Calu3 (cell line): ENCODE measurements around the gene UCP2. TPM values are rescaled to one million over a fixed set of nuclear protein-coding genes. Genes with fewer than 3 reads are reported as not detected.

Experiments used
- BruUV-seq: library from RNA; stranded (reverse); fragments of 400-500 nt; replicated peaks from 2 replicates; lab custom pipeline; 2021; lab: Mats Ljungman, UMichigan
- CTCF ChIA-PET: fragments of 300-600 bp; sonication (Branson Sonifier 250); formaldehyde crosslinking; loops from one replicate; lab custom pipeline; 2022; ENCODE audit warnings: antibody characterized with exemption; lab: Charles Lee
- DNase-seq: peaks from one replicate; pipeline ENCODE4 v3.0.0; 2022
- H3K27ac Mint-ChIP-seq: one replicate; pipeline ENCODE4 v1.8.0; 2022; ENCODE audit warnings: mixed read lengths; ENCODE audit not compliant: unreplicated experiment
- H3K27me3 Mint-ChIP-seq: one replicate; pipeline ENCODE4 v1.8.0; 2022; ENCODE audit warnings: mixed read lengths; ENCODE audit not compliant: unreplicated experiment
- H3K36me3 Mint-ChIP-seq: one replicate; pipeline ENCODE4 v1.8.0; 2022; ENCODE audit warnings: mild to moderate bottlenecking, moderate library complexity, mixed read lengths; ENCODE audit not compliant: insufficient read depth, unreplicated experiment
- H3K4me1 Mint-ChIP-seq: one replicate; pipeline ENCODE4 v1.8.0; 2022; ENCODE audit warnings: mild to moderate bottlenecking, low read depth, mixed read lengths; ENCODE audit not compliant: unreplicated experiment
- H3K4me3 Mint-ChIP-seq: one replicate; pipeline ENCODE4 v1.8.0; 2022; ENCODE audit warnings: mild to moderate bottlenecking, low read depth, moderate library complexity, mixed read lengths; ENCODE audit not compliant: unreplicated experiment
- H3K9me3 Mint-ChIP-seq: one replicate; pipeline ENCODE4 v1.8.0; 2022; ENCODE audit warnings: low read depth, mixed read lengths; ENCODE audit not compliant: unreplicated experiment
- CTCF ChIP-seq: fragments of 200-600 bp; IDR thresholded peaks from one replicate; pipeline ENCODE4 v1.8.0; 2022; ENCODE audit warnings: antibody characterized with exemption; ENCODE audit not compliant: unreplicated experiment
- intact Hi-C: fragments of 100-400 bp; cut with micrococcal nuclease; formaldehyde crosslinking; loops from one replicate; pipeline ENCODE4 v1.10.0; 2022; ENCODE audit not compliant: unreplicated experiment
- total RNA-seq: library from RNA; stranded (reverse); gene quantifications from 2 replicates; pipeline ENCODE4 v1.2.3, GENCODE V29; 2022

UCP2 gene
- total RNA-seq, 1 experiment from 2014 or later: 14.7 TPM

- TF ChIP-seq CTCF: no peak
- Mint-ChIP-seq H3K27ac (no peak overlapping the region), H3K36me3 (peaks cover 9% of the 10 kb centered on the region), H3K9me3 (no peaks in the 10 kb centered on the region), H3K4me3 (no peak overlapping the region), H3K4me1 (no peaks in the 10 kb centered on the region), H3K27me3 (no peaks in the 10 kb centered on the region)
- no TSS peak for BruUV-seq
- DNase-seq: no peak
- intact Hi-C loops: no loop called here
- CTCF ChIA-PET: interaction anchor here (0.6 kb wide), 1 partner anchor 62 kb away, joined by 4 read pairs; no protein-coding TSS in a partner anchor
Observed at GRCh38 chr11:73975479-73975757, 7.2 kb downstream of the UCP2 start.

- Mint-ChIP-seq H3K9me3 (no peaks in the 10 kb centered on the region), H3K4me3 (no peak overlapping the region), H3K36me3 (peaks cover 5% of the 10 kb centered on the region), H3K27me3 (no peaks in the 10 kb centered on the region), H3K4me1 (no peaks in the 10 kb centered on the region), H3K27ac (no peak overlapping the region)
- intact Hi-C loops: no loop called here
- DNase-seq: no peak
- TF ChIP-seq CTCF: no peak
- CTCF ChIA-PET: interaction anchor here (0.6 kb wide), 1 partner anchor 63 kb away, joined by 4 read pairs; no protein-coding TSS in a partner anchor
- BruUV-seq: no TSS peak
Observed at GRCh38 chr11:73974604-73975478, 7.8 kb downstream of the UCP2 start.

- BruUV-seq: no TSS peak
- Mint-ChIP-seq H3K4me1 (no peaks in the 10 kb centered on the region), H3K27ac (no peak overlapping the region), H3K27me3 (no peaks in the 10 kb centered on the region), H3K36me3 (peaks cover 5% of the 10 kb centered on the region), H3K4me3 (no peak overlapping the region), H3K9me3 (no peaks in the 10 kb centered on the region)
- DNase-seq: no peak
- no peak for TF ChIP-seq CTCF
- intact Hi-C loops: no loop called here
- CTCF ChIA-PET: interaction anchor here (0.7 kb wide), 1 partner anchor 117 kb away, joined by 3 read pairs; no protein-coding TSS in a partner anchor
Observed at GRCh38 chr11:73972620-73973449, 9.8 kb downstream of the UCP2 start.

- intact Hi-C loops: no loop called here
- no peak overlapping the region for H3K4me3 Mint-ChIP-seq
- H3K4me1 Mint-ChIP-seq: no peaks in the 10 kb centered on the region
- H3K9me3 Mint-ChIP-seq: no peaks in the 10 kb centered on the region
- no peak for TF ChIP-seq CTCF
- CTCF ChIA-PET: interaction anchor here (0.6 kb wide), 1 partner anchor 479 kb away, joined by 4 read pairs; no protein-coding TSS in a partner anchor
- no peak overlapping the region for H3K27ac Mint-ChIP-seq
- no TSS peak for BruUV-seq
- H3K27me3 Mint-ChIP-seq: no peaks in the 10 kb centered on the region
- H3K36me3 Mint-ChIP-seq: peaks cover 5% of the 10 kb centered on the region
- DNase-seq: no peak
Observed at GRCh38 chr11:73972187-73972586, 10.5 kb downstream of the UCP2 start.
